ENCODE measurements around the gene CTSZ.

CTSZ gene

GRCh38 chr20:59035381-59035780, 28.3 kb upstream of the CTSZ start:
- no peak overlapping the region for H3K4me3 ChIP-seq (replicated peaks; ENCODE audit: low read depth, low read length)
- H3K36me3 ChIP-seq (ENCODE audit: control insufficient read depth, insufficient read depth, low read length), result peaks cover 14% of the 10 kb centered on the region
- H3K27me3 ChIP-seq (replicated peaks; ENCODE audit: control insufficient read depth, insufficient read depth, low read length), result no peaks in the 10 kb centered on the region
- no peak for TF ChIP-seq CTCF (IDR thresholded peaks at IDR 0.05; ENCODE audit: insufficient read depth, low read length, poor library complexity, severe bottlenecking)
- DNase-seq (ENCODE audit: extremely low read depth, insufficient read length), result no peak

- Histone ChIP-seq H3K4me3 (replicated peaks; ENCODE audit: low read depth, low read length) (no peak overlapping the region), H3K36me3 (ENCODE audit: control insufficient read depth, insufficient read depth, low read length) (peaks cover 18% of the 10 kb centered on the region), H3K27me3 (replicated peaks; ENCODE audit: control insufficient read depth, insufficient read depth, low read length) (no peaks in the 10 kb centered on the region)
- no peak for DNase-seq (ENCODE audit: extremely low read depth, insufficient read length)
- TF ChIP-seq CTCF (IDR thresholded peaks at IDR 0.05; ENCODE audit: insufficient read depth, low read length, poor library complexity, severe bottlenecking), result no peak
These were observed 26.6 kb upstream of the CTSZ start for GRCh38 chr20:59033616-59034165.

- no peaks in the 10 kb centered on the region for H3K27me3 ChIP-seq (replicated peaks; ENCODE audit: control insufficient read depth, insufficient read depth, low read length)
- TF ChIP-seq CTCF (IDR thresholded peaks at IDR 0.05; ENCODE audit: insufficient read depth, low read length, poor library complexity, severe bottlenecking), result no peak
- peak overlapping the region; percentile 62 for H3K4me3 ChIP-seq (replicated peaks; ENCODE audit: low read depth, low read length)
- no peak for DNase-seq (ENCODE audit: extremely low read depth, insufficient read length)
- H3K36me3 ChIP-seq (ENCODE audit: control insufficient read depth, insufficient read depth, low read length), result peaks cover 18% of the 10 kb centered on the region
These were observed 26.0 kb upstream of the CTSZ start for GRCh38 chr20:59033093-59033492.

- DNase-seq (ENCODE audit: extremely low read depth, insufficient read length), result no peak
- peak; percentile 4 for TF ChIP-seq CTCF (IDR thresholded peaks at IDR 0.05; ENCODE audit: insufficient read depth, low read length, poor library complexity, severe bottlenecking)
- H3K4me3 ChIP-seq (replicated peaks; ENCODE audit: low read depth, low read length), result peak overlapping the region; percentile 62
- H3K36me3 ChIP-seq (ENCODE audit: control insufficient read depth, insufficient read depth, low read length), result peaks cover 19% of the 10 kb centered on the region
- no peaks in the 10 kb centered on the region for H3K27me3 ChIP-seq (replicated peaks; ENCODE audit: control insufficient read depth, insufficient read depth, low read length)
These were observed 25.6 kb upstream of the CTSZ start for GRCh38 chr20:59032713-59033059.

- DNase-seq (ENCODE audit: extremely low read depth, insufficient read length), result peak; percentile 99
- no peaks in the 10 kb centered on the region for H3K27me3 ChIP-seq (replicated peaks; ENCODE audit: control insufficient read depth, insufficient read depth, low read length)
- no peak for TF ChIP-seq CTCF (IDR thresholded peaks at IDR 0.05; ENCODE audit: insufficient read depth, low read length, poor library complexity, severe bottlenecking)
- peaks cover 20% of the 10 kb centered on the region for H3K36me3 ChIP-seq (ENCODE audit: control insufficient read depth, insufficient read depth, low read length)
- peak within 1 kb of the TSS; percentile 94 for H3K4me3 ChIP-seq (replicated peaks; ENCODE audit: low read depth, low read length)
These were observed 25.1 kb upstream of the CTSZ start, which contains the start of gene ATP5F1E for GRCh38 chr20:59032023-59032712. Gene ATP5F1E (minus strand): TSS chr20:59032335. CDS start chr20:59032251, 84 bp downstream.

Measured in GM06990 (cell line).